HG03521 (cell line): ENCODE data around the gene KERA.
A peak's percentile ranks its signal among the peaks of the same experiment; 100 is the strongest.

ENCODE experiments used
- ATAC-seq: cut with Tn5 transposase; IDR thresholded peaks from one replicate; pipeline ENCODE4 v1.9.1; 2021; ENCODE audit warnings: mild to moderate bottlenecking, moderate library complexity; ENCODE audit not compliant: unreplicated experiment

KERA gene

DNA sequence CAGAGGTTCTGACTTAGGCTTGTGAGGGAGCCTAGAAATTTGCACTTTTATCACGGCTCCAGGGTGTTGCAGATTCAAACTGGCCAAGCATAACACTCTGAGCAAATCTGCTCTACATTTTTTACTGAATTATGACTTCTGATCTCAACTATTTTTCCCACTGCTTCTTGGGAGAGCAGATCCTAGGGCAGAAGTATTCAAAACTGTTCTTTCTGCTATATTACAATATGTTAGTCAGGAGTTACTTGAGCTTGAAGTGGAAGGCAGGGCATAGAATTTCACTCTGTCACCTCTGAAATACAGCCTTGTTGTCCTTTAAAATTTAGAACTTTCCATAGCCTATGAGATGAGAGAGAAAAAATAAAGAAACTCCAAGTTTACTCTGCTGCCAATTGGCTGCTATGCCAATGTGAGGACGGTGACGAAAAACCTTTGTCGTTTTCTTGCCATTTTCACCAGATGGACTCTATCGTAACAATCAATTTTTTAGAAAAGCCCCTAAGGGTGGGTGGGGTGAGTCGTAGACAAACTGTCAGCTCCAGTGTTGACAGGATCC is 16.4 kb upstream of the KERA start:
- no peak for ATAC-seq

GRCh38 chr12:91073426-91073825 is 15.6 kb upstream of the KERA start:
- ATAC-seq = no peak

- ATAC-seq = no peak
Observed at GRCh38 chr12:91072931-91073330, 15.1 kb upstream of the KERA start.

DNA sequence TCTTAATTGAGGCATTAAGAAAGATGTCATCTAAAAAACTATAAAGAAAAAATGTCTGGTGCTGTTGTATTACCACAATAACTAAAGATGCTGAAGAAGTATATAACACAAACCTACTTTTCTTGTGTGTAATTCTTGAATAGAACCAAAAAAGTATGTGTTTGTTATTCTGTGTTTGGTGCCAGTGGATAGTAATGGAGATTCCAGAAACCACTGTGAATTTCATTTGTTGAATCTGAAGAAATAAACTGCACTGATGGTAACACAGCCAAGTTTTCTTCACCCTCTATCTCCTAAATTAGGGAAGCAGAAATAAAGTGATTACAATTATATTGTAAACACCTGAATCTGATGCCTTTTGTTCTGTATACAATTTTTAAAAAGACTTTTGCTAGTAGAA is 13.1 kb upstream of the KERA start:
- ATAC-seq = no peak

- ATAC-seq = no peak
Observed at GRCh38 chr12:91065396-91065795, 7.6 kb upstream of the KERA start.

- ATAC-seq = no peak
Observed at GRCh38 chr12:91064640-91065039, 6.8 kb upstream of the KERA start.

DNA sequence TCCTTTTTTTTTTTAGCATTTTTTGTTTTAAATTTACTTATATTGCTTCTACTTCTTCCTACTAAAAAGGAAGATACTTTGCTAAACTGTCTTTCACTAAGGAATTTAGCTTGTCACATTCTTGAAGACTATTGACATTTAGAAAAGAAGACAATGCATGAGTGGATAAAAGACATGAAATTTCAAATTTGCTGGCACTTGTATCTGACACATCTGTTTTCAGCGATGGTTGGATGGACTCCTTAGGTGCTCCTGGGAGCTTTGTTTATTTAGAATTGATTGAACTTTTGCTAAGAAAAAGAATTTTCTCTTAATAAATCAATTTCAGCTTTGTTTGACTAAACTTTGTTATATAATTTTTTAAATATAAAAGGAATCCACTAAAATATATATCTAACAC is 3.3 kb upstream of the KERA start:
- no peak for ATAC-seq

DNA sequence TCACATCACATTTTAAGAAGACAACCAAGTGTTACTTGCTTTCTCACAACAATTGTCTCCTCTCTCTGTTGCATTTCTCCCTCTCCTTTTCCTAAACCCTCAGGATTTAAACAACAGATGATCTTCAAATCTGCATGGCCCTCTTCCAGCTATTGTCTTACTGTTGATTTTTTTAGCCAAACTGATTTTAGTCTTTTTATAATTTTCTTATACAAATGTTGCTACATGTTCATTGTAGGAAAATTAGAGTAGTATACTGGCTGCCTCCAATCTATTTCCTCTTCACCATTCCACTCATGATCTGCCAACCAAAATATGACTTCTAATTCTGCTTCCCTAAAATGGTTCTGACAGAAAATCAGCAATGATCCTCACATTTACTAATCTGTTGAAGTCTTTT is 1.4 kb upstream of the KERA start:
- no peak for ATAC-seq

DNA sequence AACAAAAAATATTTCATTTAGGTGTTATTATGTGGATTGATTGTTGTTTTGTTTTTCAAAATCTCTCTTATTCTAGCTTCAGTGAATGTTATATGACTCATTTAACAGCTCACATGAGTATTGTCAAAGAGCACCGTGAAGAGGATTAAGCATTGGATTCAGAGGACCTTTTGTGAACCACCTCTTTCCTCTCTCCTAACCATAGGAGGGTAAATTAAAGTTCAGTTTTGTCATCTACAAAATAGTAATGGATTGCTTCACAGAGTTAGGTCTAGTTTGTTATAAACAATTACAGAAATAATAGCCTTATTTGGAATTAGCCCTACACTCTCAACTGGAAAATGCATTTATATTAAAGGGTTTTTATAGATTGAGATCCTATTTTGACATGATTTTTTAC is 962 bp upstream of the KERA start:
- ATAC-seq = no peak

GRCh38 chr12:91056488-91056887 is 1.3 kb downstream of the KERA start:
- no peak for ATAC-seq

DNA sequence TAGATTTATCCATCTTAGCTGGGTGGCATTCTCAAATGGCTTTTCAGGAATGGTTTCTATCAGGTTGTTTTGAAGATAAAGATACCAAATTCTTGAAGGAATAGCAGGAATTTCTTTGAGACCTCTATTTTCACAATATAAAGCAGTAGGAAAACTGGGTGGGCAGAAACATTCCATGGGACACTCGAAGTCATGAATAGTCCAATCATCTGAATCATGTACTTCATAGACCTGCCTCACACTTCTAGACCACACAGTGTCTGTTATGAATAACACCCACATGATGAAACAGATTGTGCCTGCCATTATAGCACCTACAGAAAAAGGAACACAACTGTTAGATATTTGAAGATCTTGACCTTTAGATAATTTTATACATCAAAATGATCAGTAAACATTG is 1.8 kb downstream of the KERA start:
- ATAC-seq = no peak

DNA sequence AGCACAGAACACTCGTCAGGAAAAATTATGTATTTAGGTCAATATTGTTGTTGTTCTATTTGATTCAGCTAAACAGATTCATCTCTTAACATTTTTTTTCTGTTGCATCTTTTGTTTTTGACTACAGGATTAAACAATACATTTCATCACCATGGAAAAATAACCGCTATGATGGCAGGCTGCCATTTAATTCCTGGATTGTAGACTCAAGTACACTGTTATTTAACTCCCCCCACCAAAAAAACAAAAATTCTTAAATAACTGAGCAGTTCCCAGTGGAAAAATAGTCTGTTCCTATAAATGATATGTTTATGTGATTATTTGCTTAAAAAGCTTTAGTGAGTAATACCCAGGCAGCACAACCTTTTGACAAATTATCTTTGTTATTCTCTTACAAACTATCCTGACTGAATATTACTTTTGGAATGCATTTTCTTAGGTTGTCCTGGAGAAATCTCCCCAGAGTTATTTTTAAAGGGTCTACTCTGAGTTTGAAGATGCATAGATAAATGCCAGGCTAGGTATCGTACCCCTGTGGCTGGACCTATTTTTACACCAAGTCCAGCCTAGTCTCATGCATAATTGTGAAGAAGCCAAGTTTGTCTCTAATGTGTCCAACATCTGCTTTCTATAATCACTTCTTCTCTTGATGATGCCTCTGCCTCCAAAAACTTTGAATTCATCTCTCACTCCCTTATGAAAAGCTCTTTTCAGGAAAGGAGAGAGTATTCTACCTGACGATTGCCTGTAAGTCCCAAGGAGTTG is 3.7 kb downstream of the KERA start:
- no peak for ATAC-seq

- ATAC-seq = no peak
Observed at GRCh38 chr12:91052026-91052425, 5.8 kb downstream of the KERA start.

- ATAC-seq = no peak
Observed at GRCh38 chr12:91044586-91044985, 13.2 kb downstream of the KERA start.

DNA sequence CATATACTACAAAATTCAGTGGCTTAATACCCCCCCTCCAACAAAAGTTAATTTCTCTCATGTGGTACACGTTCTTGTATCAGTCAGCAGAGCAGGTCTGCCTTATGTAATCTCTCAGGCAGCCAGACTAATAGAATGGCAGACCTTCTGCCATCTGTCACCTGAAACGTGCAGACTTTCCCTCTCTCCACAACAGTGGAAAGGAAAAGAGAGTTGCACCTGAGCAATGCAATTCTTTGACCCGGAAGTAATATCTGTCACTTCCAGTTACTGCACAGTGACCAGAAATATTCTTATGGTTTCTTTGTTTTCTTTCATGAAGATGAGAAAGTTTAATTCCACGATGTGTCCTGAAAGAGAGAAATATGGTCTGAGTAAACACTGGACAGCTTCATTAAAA is 14.4 kb downstream of the KERA start:
- no peak for ATAC-seq

DNA sequence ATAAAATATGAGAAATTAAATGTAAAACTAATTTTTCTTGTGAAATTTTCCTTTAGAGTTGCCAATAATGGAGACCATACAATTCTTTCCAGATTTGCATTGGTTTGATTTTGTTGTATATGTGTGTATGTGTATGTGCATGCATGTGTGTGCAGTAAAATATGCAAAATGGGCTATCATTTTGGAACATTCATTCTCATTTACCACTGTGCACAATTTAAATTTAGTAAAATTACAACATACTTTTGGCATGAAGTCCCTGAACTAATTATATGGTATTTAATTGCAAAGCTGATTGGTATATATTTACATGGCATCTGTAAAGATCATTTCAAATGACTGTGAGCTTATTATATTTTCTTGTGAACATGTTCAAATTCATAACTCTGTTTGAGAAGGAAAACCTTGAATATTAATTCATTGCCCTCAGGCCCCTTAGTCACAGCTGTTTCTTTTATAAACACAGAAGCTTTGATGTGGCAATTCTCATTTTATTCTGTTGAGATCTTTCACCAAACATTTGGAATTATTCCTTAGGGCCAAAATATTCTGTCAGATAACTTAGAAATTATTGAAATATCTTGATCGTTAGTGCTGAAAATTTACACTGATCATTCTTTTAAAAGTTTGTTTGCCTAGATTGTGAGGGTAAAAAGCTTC is 17.6 kb downstream of the KERA start:
- no peak for ATAC-seq

GRCh38 chr12:91037276-91037675 is 20.5 kb downstream of the KERA start:
- ATAC-seq = no peak

DNA sequence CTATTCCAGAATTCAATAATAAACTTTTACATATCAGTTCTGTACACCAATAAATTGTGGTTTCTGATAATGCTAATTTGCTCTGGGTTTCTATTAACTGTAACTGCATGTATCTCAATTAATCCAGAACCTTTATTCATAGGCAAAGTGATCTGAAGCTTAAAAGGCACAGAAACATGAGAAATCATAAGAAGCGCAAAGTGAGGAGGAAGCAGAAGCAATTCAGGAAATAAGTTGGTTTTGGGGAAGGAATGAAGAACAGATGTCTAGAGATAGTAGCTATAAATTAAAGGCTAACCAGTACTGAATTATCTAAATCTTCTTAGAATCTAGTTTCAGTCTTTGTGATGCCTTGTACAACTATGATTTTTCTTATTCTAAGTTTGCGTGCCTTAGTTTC is 24.6 kb downstream of the KERA start:
- ATAC-seq = no peak

DNA sequence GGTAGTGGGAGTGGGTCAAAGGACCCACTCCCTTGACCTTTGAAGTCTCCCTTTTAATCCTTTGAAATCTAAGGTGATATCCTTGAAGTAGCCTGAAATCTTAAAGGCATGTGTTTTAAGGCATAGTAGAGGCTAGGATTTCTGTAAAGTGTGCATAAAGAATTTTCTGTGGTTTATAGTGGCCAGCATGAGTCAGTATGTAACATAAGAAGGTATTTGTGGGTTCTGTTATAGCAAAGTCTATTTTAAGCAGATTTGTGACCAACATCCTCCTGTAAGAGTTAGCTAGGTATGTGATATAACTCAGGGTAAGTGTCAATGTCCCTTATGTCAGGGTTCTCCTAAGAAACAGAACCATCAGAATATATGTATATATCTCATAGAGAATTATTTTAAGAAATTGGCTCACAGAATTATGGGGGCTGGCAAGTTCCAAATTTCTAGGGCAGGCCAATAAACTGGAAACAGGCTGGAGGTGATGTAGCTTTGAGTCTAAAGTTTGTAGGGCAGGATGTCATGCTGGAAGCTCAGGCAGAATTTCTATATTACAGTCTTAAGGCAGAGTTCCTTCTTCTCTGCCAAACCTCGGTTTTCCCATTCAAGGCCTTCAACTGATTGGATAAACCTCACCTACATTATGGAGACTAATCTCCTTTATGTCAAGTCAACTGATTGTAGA is 34.4 kb downstream of the KERA start:
- peak; percentile 85 for ATAC-seq

- ATAC-seq = no peak
Observed at GRCh38 chr12:91021076-91021475, 36.7 kb downstream of the KERA start.

GRCh38 chr12:91019455-91019854 is 38.4 kb downstream of the KERA start:
- ATAC-seq = no peak
